GM21786 (cell line): ENCODE data around the gene AUTS2.
"Not testable (repeated sequence)": the region's sequence is repeated elsewhere in the genome, so short reads cannot be mapped to it uniquely, and the experiment has no call there.

ENCODE experiments used
- ATAC-seq: cut with Tn5 transposase; IDR thresholded peaks from one replicate; pipeline ENCODE4 v1.9.1; 2021; ENCODE audit not compliant: unreplicated experiment

The AUTS2 gene

DNA sequence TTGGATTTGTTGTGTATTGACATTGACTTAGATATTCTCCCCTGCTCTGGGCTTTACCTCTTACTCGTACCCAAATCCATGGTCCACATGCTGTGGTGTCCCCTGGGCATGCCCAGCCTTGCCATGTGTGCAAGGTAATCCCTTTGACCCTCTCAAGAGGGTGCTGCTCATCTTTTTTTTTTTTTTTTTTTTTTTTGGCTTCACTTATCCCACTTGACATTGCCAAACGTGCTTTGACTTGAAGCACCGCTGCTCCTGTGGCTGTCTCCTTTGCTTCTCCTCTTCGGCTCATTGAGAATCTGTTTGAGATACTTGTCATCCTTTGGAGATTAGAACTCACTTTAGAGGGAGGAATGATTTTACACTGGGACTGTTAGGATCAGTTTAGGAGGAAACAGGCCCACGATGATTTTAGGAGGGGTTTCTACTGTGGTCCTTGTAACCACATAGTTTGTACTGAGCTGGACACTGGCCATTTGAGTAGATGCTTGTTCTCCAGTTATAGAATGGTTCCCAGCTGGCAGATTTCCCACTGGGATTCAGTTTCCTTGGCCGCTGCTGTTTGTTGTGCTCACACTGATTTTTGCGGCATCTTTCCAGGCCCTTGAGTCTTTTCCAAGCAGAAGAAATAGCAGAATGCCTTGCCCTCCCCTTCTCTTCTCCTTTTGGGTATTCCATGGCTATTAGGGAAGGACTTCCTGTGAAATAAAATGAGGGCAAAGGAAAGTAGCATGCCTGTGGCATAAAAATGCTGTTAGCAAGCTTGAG is 184.8 kb downstream of the AUTS2 start:
- no peak for ATAC-seq

GRCh38 chr7:69786130-69786529 is 187.9 kb downstream of the AUTS2 start:
- ATAC-seq, result not testable (repeated sequence)

GRCh38 chr7:69786730-69787395 is 188.6 kb downstream of the AUTS2 start:
- ATAC-seq, result no peak

DNA sequence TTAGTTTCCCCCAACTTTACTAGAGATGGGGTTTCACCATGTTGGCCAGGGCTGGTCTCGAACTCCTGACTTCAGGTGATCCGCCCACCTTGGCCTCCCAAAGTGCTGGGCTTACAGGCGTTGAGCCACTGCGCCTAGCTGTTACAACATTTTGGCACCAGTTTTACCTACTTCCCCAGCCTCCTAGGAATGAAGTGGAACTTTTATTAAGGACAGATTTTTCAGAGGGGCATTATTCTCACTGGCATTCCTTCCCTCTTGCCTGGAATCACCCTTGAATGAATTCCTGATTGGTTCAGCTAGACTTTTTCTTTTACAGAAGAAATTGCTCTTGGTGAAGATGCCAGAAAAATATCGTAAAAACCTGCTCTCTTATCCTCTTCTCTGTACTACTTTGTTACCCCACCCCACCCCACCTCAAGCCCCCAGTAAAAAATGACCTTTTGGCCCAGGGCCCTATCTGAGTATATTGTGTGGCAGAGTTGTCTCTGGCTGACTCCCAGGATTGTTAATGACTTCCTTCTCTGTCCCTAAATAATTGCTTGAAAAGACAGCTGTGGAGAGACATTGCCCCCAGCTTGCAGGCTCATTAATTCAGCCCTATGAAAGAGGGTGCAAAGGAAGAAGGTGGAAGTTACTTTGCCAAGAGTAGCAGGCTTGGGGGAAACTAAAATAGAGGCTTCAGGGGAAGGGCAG is 189.6 kb downstream of the AUTS2 start:
- no peak for ATAC-seq

DNA sequence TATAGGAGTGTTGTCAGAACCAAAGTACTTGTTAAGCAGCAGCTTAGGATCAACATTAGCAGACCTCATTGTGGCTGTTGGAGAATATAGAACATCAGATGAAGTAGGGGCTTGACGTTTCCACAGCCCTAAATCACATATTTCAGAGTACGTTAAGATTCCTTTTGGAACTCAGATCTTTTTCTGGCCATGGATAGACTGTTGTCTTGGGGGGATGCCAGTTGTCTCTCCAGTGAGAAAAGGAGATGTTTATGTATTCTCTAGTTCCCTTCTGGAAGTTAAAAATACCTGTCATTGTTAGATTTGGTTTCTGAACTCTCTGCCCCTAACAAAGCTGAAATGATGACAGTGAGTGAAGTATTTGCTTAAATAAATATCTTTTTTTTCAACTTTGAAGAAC is 191.3 kb downstream of the AUTS2 start:
- no peak for ATAC-seq

- ATAC-seq, result no peak
Measured at GRCh38 chr7:69790977-69791724, 192.9 kb downstream of the AUTS2 start.

DNA sequence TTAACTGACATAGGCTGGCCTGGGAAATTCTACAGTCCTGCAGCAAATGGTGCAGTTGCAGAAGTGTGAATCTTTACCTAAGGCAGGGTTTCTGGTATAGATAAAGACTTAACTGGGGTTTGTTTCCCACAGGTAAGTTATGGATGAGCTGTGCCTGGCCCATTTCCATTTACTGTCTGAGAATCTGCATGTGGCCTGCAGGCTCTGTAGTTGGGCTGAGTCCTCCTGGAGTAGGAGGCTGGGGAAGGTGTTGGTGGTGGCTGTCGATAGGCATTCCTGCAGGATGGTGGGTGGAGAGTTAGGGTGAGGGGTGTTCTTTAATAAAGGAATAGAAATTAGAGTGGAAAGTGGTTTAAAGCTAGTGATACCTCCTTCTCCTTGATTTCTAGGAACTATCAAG is 193.5 kb downstream of the AUTS2 start:
- no peak for ATAC-seq

DNA sequence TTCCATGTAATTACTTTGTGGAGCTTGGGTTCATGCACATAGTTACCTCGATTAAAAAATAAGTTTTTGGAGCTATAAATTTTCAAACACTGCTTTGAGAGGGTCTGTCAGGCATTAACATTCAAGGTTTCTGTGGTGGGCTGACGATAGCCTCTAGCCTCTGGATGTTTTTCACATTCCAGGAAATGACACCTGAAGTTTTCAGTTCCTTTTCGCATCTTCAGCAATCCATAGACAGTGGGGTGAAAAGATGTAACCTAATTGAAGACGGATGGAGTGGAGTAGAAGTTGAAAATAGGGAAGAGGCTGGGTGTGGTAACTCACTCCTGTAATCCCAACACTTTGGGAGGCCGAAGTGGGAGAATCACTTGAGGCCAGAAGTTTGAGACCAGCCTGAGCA is 197.7 kb downstream of the AUTS2 start:
- ATAC-seq, result no peak

DNA sequence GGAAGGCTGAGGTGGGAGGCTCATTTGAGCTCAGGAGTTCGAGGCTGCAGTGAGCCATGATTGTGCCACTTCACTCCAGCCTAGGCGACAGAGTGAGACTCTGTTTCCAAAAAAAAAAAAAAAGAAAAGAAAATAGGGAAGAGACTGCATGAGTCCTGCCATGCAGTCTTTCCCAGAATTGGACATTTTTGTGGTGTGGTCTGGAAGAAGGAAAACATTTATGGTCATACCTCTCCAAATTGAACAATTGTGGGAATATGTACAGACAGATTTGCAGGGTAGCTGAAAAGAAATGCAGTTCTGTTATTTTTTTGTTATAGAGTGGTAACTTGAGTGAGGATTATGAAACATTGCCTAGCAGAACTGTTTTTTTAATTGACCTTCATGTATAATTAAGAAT is 198.1 kb downstream of the AUTS2 start:
- no peak for ATAC-seq

GRCh38 chr7:69799048-69799697 is 200.9 kb downstream of the AUTS2 start:
- no peak for ATAC-seq

GRCh38 chr7:69799990-69800389 is 201.7 kb downstream of the AUTS2 start:
- ATAC-seq, result no peak

GRCh38 chr7:69800495-69800894 is 202.2 kb downstream of the AUTS2 start:
- no peak for ATAC-seq

DNA sequence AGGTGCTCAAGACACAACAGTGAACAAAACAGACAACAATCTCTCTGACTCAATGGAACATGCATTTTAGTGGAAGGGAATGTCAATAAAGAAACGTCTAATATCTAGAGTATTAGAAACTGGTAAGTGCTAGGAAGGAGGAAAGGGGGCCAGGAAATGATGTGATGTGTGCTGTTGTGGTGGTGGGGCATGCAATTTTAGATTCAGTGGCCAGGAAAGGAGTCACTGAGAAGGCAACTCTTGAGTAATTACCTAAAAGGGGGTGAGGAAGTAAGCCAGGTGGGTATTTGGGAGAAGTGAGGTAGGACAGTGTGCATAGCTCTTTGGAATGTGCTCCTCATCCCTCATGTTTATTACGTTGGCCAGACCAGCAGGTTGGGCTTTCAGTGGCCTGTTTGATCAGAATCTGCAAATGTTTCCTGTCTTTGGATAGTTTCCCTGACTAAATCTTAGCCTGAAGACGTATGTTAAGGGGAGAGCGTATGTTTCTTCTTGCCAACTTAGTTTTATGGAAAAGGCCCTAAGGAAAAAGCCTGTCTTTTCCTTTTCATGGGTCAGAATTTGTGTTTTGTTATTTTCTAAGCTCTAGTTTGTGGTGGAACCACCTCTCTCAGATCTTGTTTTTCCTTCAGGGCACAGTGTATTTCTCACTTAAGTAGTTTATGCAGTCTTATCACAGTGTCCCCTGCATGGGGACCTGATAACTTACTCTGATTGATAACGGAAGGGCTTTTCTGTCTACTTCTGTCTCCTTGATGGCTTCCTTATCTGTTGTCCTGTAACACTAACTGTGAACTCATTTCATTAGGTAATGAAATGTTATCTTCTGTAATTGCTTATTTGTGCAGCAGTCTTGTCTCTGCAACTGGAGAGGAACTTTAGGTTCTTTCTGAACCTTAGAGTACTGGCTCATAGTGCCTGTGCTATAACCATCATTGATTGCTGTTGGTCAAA is 203.7 kb downstream of the AUTS2 start:
- no peak for ATAC-seq

DNA sequence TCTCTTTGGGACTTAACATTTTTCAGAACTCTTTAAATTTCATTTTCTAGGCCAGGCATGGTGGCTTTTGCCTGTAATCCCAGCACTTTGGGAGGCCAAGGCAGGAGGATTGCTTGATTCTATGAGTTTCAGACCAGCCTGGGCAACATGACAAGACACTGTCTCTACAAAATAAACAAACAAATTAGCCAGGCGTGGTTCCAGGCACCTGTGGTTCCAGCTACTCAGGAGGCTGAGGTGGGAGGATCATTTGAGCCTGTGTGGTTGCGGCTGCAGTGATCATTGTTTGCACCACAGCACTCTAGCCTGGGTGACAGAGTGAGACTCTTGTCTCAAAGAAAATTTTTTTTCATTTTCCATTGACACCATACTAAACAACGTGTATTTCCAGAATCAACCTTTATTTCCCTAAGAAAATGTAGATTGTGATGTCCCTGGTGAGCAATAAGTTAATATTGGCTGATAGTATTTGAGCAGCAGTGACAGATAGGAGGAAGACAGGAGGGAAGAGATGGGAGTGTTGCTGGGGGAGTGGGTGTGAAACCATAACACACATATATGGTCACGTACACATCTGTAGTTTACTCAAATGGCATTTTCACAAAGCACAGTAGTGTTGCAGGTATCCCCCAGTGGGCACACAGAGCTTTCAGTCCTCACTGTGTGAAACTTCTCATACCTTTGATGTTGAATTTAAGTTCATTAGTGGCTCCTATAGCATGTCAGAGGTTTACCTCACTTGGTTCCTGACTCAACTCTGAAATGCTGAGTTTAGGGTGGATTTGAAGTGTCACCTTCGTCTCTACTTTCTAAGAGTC is 205.6 kb downstream of the AUTS2 start:
- ATAC-seq, result peak; percentile 88

- ATAC-seq, result no peak
Measured at GRCh38 chr7:69804962-69805361, 206.7 kb downstream of the AUTS2 start.

DNA sequence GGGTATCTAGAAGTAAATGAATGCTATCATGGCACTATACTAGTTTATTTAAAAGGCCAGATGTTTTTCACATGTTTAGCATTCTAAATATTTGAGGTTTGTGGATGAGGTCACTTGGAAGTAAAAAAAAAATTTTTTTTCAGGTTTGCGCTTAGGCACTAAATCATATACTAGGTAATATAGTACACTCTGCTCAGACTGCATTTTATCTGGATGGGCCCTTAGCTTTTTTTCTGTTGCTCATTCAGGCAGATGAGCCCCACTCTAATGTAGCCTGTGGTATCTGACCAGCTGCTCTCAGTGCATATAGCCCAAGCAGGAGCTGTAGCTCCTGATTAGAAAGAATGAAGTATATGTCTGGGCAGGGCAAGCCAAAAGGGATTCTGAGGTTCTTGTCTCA is 210.1 kb downstream of the AUTS2 start:
- ATAC-seq, result no peak

DNA sequence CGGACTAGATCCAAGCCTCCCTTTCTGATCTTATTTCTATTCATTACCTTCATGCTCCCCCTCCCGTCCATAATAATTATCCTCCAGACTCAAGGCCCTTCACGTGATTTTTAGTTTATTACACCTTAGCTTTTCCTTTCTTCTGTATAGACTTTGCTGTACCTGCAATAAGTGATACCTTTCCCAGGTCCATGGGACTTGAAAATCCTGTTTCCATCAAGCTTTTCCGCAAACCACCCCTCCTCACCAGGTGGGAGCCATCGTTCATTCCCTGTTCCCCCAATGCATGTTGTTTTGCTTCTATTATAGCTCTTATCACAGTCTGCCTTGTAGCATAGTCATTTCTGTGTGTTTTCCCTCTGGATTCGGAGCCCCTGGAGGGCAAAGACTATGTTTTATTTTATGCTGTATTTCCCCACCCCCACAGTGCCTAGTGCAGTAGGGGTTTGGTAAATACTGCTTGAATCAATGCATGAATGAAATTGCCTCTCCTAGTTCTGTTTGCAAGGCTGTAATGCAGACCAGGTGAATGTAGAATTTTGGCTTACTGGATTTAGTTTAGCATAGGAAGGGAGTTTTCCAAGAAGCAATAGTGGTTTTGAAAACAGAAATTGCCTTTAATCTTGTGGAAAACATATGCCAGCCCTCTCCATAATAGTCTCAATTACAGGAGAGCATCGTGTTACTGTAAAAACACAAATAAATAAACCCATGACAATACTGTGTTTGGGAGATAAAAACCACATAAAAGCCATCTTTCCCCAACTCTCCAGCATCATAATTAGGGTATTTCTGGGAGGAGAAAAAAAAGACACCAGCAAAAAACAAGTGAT is 213.4 kb downstream of the AUTS2 start:
- no peak for ATAC-seq

DNA sequence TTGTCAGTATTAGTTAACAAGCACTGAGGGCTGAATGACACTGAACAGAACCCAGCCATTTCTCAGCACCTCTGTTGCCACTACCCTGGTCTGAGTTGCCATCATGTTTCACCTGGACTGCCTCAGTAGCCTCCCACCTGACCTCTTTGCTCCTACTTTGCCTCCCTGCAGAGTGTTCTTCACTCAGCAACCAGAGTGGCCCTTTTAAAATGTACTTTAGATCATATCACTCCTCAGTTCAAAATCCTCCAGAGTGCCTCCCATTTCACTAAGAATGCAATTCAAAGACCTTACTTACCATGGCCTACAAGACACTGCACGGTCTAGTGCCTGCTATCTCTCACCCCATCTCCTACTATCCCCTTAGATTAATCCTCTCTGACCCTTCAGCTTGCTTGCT is 214.5 kb downstream of the AUTS2 start:
- no peak for ATAC-seq
